GM12891 (cell line): Measurements from ENCODE around the gene WDPCP.

ENCODE experiments used
- POLR2AphosphoS5 ChIP-seq: IDR thresholded peaks from 2 replicates; pipeline ENCODE4 v1.6.1; 2011; ENCODE audit warnings: low read depth, low read length, control low read depth
- TAF1 ChIP-seq: IDR thresholded peaks from 2 replicates; pipeline ENCODE4 v1.6.1; 2011; ENCODE audit warnings: low read depth, low read length, control low read depth

- TF ChIP-seq TAF1, result no peak
- no peak for TF ChIP-seq POLR2AphosphoS5
Observed at GRCh38 chr2:63073994-63074393, 514.3 kb downstream of the WDPCP start.
